NCI-H1417 treated with DMSO at 0.1 percent for 48 hours (cell line): Measurements from ENCODE around the gene DPYSL4.

Source experiments
- DNase-seq: peaks from one replicate; lab custom pipeline; 2025; lab: John Stamatoyannopoulos, UW

DPYSL4 gene

GRCh38 chr10:132228616-132229015 lies 41.9 kb downstream of the DPYSL4 start:
- no peak for DNase-seq

- no peak for DNase-seq
These were observed 42.3 kb downstream of the DPYSL4 start for GRCh38 chr10:132229096-132229495.

GRCh38 chr10:132229834-132230556 lies 43.2 kb downstream of the DPYSL4 start:
- DNase-seq = no peak

- no peak for DNase-seq
These were observed 43.9 kb downstream of the DPYSL4 start for GRCh38 chr10:132230557-132231210.

- no peak for DNase-seq
These were observed 44.9 kb downstream of the DPYSL4 start for GRCh38 chr10:132231656-132232022.

GRCh38 chr10:132232023-132232951 lies 45.5 kb downstream of the DPYSL4 start:
- DNase-seq = peak; percentile 22

GRCh38 chr10:132232981-132233380 lies 46.2 kb downstream of the DPYSL4 start:
- DNase-seq = no peak

GRCh38 chr10:132233501-132234085 lies 46.8 kb downstream of the DPYSL4 start:
- no peak for DNase-seq

GRCh38 chr10:132234860-132235259 lies 48.1 kb downstream of the DPYSL4 start:
- DNase-seq = no peak

- no peak for DNase-seq
These were observed 49.4 kb downstream of the DPYSL4 start for GRCh38 chr10:132236161-132236560.

- DNase-seq = no peak
These were observed 50.1 kb downstream of the DPYSL4 start for GRCh38 chr10:132236881-132237280.

GRCh38 chr10:132237396-132237795 lies 50.6 kb downstream of the DPYSL4 start:
- no peak for DNase-seq

GRCh38 chr10:132237871-132238270 lies 51.1 kb downstream of the DPYSL4 start:
- DNase-seq = no peak

- no peak for DNase-seq
These were observed 51.8 kb downstream of the DPYSL4 start for GRCh38 chr10:132238371-132239125.

GRCh38 chr10:132239126-132240031 lies 52.6 kb downstream of the DPYSL4 start:
- no peak for DNase-seq

- no peak for DNase-seq
These were observed 53.4 kb downstream of the DPYSL4 start for GRCh38 chr10:132240156-132240555.

- DNase-seq = no peak
These were observed 53.8 kb downstream of the DPYSL4 start for GRCh38 chr10:132240581-132240980.

- no peak for DNase-seq
These were observed 54.3 kb downstream of the DPYSL4 start for GRCh38 chr10:132241086-132241485.

GRCh38 chr10:132241496-132241895 lies 54.7 kb downstream of the DPYSL4 start:
- no peak for DNase-seq

GRCh38 chr10:132242103-132242840 lies 55.5 kb downstream of the DPYSL4 start:
- DNase-seq = no peak
